ENCODE results near the gene KCNMA1.

GRCh38 chr10:77190291-77190690, 447.3 kb downstream of the KCNMA1 start:
- TF ChIP-seq MAX (IDR thresholded peaks at IDR 0.05; ENCODE audit: low read depth) (no peak), RAD21 (IDR thresholded peaks at IDR 0.05; ENCODE audit: low read length) (no peak), ELF1 (IDR thresholded peaks at IDR 0.05) (no peak), CTCF (IDR thresholded peaks at IDR 0.05) (no peak), GABPA (IDR thresholded peaks at IDR 0.05; ENCODE audit: low read depth) (no peak), PBX3 (IDR thresholded peaks at IDR 0.05) (no peak), RCOR1 (IDR thresholded peaks at IDR 0.05; ENCODE audit: low read length) (no peak), RXRA (IDR thresholded peaks at IDR 0.05; ENCODE audit: borderline replicate concordance, low read depth) (no peak), MXI1 (IDR thresholded peaks at IDR 0.05; ENCODE audit: low read depth, low read length) (no peak), TCF12 (IDR thresholded peaks at IDR 0.05) (no peak), FOXJ3 (CRISPR knock-in tag; IDR thresholded peaks at IDR 0.05) (no peak)

All from SK-N-SH (cell line).